CD4-positive, alpha-beta T cell treated with Interleukin-6 for 4 hours (primary cell): ENCODE data around the gene FGFR2.

Source experiments
- DNase-seq: peaks from one replicate; pipeline ENCODE4 v3.0.0-alpha.2; 2020; ENCODE audit warnings: mixed read lengths

Gene FGFR2

GRCh38 chr10:121442086-121442935 is 155.9 kb downstream of the FGFR2 start:
- DNase-seq: no peak

GRCh38 chr10:121440461-121440860 is 157.8 kb downstream of the FGFR2 start:
- DNase-seq: no peak

- DNase-seq: no peak
These were observed 159.9 kb downstream of the FGFR2 start for GRCh38 chr10:121438333-121438732.

- no peak for DNase-seq
These were observed 160.6 kb downstream of the FGFR2 start for GRCh38 chr10:121437596-121437995.

- DNase-seq: no peak
These were observed 161.5 kb downstream of the FGFR2 start for GRCh38 chr10:121436630-121437341.

- no peak for DNase-seq
These were observed 162.0 kb downstream of the FGFR2 start for GRCh38 chr10:121436281-121436629.

GRCh38 chr10:121435099-121435875 is 163.0 kb downstream of the FGFR2 start:
- DNase-seq: no peak

GRCh38 chr10:121433965-121434364 is 164.3 kb downstream of the FGFR2 start:
- no peak for DNase-seq

- no peak for DNase-seq
These were observed 169.4 kb downstream of the FGFR2 start for GRCh38 chr10:121428867-121429266.
